ENCODE data around the gene UGCG. TPM values are rescaled to one million over a fixed set of nuclear protein-coding genes. Genes with fewer than 3 reads are reported as not detected.
A peak's percentile ranks its signal among the peaks of the same experiment; 100 is the strongest.

UGCG gene
- total RNA-seq, 1 experiment from 2014 or later = 88.7 TPM

DNA sequence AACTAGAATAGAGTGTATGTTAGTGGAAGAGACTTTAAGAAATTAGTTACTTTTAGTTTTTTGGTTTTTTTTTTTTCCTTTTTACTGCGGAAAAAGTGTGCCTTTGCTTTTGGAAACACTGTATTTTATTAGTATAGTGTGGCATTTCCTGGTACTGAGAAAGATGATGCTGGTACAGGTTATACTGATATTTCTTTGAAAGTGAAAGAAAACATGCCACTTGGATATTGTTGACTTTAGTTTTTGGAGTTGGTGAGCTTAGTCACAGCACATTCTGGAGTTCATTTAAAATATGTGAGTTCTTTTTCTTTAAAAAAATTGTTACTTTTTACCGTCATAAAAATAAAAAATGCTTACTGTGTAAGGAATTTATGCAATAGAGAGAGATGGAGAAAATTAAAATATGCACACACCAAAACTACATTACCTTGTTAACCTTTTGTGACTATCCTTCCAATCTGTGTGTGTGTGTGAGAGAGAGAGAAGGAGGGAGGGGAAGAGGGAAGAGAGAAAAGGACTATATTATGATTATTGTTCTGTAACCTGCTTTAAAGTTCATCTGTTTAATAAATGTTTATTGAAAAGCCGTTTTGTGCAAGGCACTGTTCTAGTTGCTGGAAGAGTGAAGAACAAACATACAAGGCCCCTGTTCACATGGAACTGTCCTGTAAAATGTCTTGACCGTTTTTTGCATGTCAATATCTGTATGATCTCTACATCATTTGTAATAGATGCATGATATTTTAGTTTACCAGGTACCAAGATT is 1.9 kb downstream of the UGCG start:
- TF ChIP-seq EZH2 (IDR thresholded peaks at IDR 0.05; ENCODE audit: low read depth) (no peak), CTCF (conservative IDR thresholded peaks at IDR 0.05) (no peak)
- intact Hi-C loops (cut with micrococcal nuclease; ENCODE audit: unreplicated experiment) = loop anchor here (1.0 to 10.0 kb wide), 2 partner anchors 60 to 476 kb away; no protein-coding TSS in a partner anchor
- Histone ChIP-seq H3K4me1 (replicated peaks; ENCODE audit: insufficient read depth) (peaks cover 54% of the 10 kb centered on the region), H3K4me2 (peak overlapping the region; percentile 79), H3K27me3 (ENCODE audit: insufficient read depth, low read depth) (no peaks in the 10 kb centered on the region), H2AFZ (no peak overlapping the region), H3F3A (ENCODE audit: insufficient read depth, low read depth) (peaks cover 25% of the 10 kb centered on the region), H3K9me2 (ENCODE audit: insufficient read depth) (no peaks in the 10 kb centered on the region), H3K79me2 (ENCODE audit: low read depth) (peaks cover 81% of the 10 kb centered on the region), H3K36me3 (ENCODE audit: low read depth) (no peaks in the 10 kb centered on the region), H3K9me3 (ENCODE audit: insufficient read depth, low read depth) (no peaks in the 10 kb centered on the region), H3K4me3 (peak overlapping the region; percentile 76), H4K20me1 (ENCODE audit: insufficient read depth) (peaks cover 42% of the 10 kb centered on the region), H3K27ac (peak overlapping the region; percentile 74)
- POLR2A ChIA-PET (ENCODE audit: unreplicated experiment) = interaction anchor here (0.7 kb wide), 1 partner anchor 168 kb away, joined by 3 read pairs; no protein-coding TSS in a partner anchor
- CTCF ChIA-PET = no interaction called here
- BruUV-seq (replicated peaks) = no TSS peak
- no peak for DNase-seq

DNA sequence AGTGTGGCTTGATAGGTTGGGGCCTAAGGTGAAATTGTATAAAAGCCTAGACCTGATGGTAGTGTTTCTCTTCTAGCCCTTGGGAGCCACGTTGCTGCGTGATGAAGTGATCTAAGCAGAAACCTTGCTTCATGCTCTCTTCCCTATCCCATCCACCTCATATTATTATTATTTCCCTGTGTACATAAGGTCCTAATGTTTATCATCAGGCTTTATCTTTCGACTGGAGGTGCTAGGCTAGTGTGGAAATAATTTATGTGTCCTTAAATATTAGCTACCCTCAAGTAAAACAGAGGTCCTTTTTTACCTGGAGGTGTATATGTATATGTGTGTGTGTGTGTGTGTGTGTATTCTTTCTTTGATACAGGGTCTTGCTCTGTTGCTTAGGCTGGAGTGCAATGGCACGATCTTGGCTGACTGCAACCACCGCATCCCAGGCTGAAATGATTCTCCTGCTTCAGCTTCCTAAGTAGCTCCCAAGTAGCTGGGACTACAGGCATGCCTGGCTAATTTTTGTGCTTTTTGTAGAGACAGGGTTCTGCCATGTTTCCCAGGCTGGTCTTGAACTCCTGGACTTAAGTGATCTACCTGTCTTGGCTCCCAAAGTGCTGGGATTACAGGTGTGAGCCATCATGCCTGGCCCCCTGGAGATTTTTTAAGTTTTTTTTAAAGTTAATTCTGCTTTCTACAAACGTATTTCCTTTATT is 3.7 kb downstream of the UGCG start:
- H3K4me3 ChIP-seq = peak overlapping the region; percentile 76; the same call in 1 of the 2 replicates
- CTCF ChIA-PET = interaction anchor here (0.6 kb wide), 1 partner anchor 54 kb away, joined by 3 read pairs; no protein-coding TSS in a partner anchor

More for the DNA sequence above, 3.7 kb downstream of the UGCG start:
- TF ChIP-seq EZH2 (IDR thresholded peaks at IDR 0.05; ENCODE audit: low read depth) (no peak), CTCF (conservative IDR thresholded peaks at IDR 0.05) (no peak)
- no peak overlapping the region for H3K27ac ChIP-seq
- H3K9me3 ChIP-seq (ENCODE audit: insufficient read depth, low read depth) = no peaks in the 10 kb centered on the region
- no peak for DNase-seq
- H4K20me1 ChIP-seq (ENCODE audit: insufficient read depth) = peaks cover 59% of the 10 kb centered on the region
- no TSS peak for BruUV-seq (replicated peaks)
- H3F3A ChIP-seq (ENCODE audit: insufficient read depth, low read depth) = peaks cover 21% of the 10 kb centered on the region
- intact Hi-C loops (cut with micrococcal nuclease; ENCODE audit: unreplicated experiment) = no loop called here
- POLR2A ChIA-PET (ENCODE audit: unreplicated experiment) = interaction anchor here (0.7 kb wide), 1 partner anchor 479 kb away, joined by 8 read pairs; no protein-coding TSS in a partner anchor
- no peaks in the 10 kb centered on the region for H3K27me3 ChIP-seq (ENCODE audit: insufficient read depth, low read depth)
- H3K9me2 ChIP-seq (ENCODE audit: insufficient read depth) = no peaks in the 10 kb centered on the region
- H3K36me3 ChIP-seq (ENCODE audit: low read depth) = no peaks in the 10 kb centered on the region
- no peak overlapping the region for H2AFZ ChIP-seq
- H3K4me2 ChIP-seq = peak overlapping the region; percentile 79
- H3K79me2 ChIP-seq (ENCODE audit: low read depth) = peaks cover 95% of the 10 kb centered on the region
- peaks cover 52% of the 10 kb centered on the region for H3K4me1 ChIP-seq (replicated peaks; ENCODE audit: insufficient read depth)

Data from PC-9 (cell line).